DND-41 (cell line): Measurements from ENCODE around the gene PRELP.

Experiments used
- CTCF ChIP-seq: IDR thresholded peaks from 2 replicates; pipeline ENCODE4 v1.5.1; 2012; ENCODE audit warnings: borderline replicate concordance, low read length, moderate library complexity, mild to moderate bottlenecking; ENCODE audit not compliant: poor library complexity, severe bottlenecking; ENCODE audit errors: extremely low read depth
- EZH2 ChIP-seq: IDR thresholded peaks from 3 replicates; pipeline ENCODE4 v1.6.1; 2012; ENCODE audit warnings: borderline replicate concordance, low read depth, mild to moderate bottlenecking, moderate library complexity, low read length, inconsistent platforms; ENCODE audit not compliant: severe bottlenecking

GRCh38 chr1:203500279-203500678 is 24.7 kb downstream of the PRELP start:
- no peak for TF ChIP-seq CTCF
- TF ChIP-seq EZH2, result no peak
